Measurements from ENCODE around the gene PPEF1. TPM values are rescaled to one million over a fixed set of nuclear protein-coding genes. Genes with fewer than 3 reads are reported as not detected.

The PPEF1 gene
- total and polyA plus RNA-seq, 9 of the 15 experiments (the other 6 are each of a cell fraction or from before 2014, with no cell fraction given) = not detected

DNA sequence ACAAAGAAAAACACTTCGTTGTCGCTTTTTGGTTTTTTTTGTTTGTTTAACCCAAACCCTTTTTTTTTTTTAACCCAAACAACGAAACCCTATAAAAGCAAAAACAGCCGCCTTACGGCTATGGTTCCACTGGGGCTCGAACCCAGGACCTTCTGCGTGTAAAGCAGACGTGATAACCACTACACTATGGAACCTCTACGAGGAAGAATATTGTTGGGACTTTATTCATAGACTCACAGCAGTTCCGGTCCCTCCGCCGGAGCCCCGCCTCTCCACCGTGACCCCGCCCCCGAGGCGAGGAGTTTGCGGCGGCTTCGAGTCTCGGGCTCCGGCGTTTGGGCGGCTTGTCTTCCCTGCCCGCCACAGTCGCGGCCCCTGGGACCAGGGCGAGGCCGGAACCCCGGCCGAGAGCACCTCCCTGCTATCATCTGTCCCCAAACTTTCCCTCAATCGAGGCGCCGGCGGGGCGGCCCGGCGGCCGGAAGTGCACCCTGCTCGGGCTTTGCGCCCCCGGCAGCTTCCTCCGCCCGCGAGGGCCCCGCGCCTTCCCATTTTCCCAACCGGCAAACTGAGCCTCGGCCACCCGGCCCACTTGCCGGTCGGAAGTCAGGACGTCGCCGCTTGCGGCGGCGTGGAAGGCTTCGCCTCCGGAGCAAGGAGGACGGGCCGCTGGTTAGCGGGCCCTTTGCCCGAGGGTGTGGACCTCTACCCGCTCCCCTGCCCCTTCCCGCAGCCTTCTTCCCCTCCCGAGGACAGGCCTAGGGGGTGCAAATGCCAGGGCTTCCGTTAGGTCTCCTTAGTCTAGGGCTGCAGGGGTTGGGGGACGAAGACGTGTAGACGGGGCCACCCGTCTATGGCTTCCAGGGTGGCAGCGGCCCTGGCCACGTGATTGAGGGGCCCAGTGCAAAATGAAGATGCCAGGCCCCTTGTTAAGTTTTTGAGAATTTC lies 32.4 kb upstream of the PPEF1 start (continued):
- TF ChIP-seq MEIS2 (IDR thresholded peaks at IDR 0.05; ENCODE audit: partially characterized antibody) = no peak
- TF ChIP-seq PRPF4 (IDR thresholded peaks at IDR 0.05; ENCODE audit: insufficient read depth, low read depth, low read length, poor library complexity, severe bottlenecking) = no peak
- TF ChIP-seq CHD1 (IDR thresholded peaks at IDR 0.05; ENCODE audit: low read length) = no peak
- TF ChIP-seq, protein P1, sequence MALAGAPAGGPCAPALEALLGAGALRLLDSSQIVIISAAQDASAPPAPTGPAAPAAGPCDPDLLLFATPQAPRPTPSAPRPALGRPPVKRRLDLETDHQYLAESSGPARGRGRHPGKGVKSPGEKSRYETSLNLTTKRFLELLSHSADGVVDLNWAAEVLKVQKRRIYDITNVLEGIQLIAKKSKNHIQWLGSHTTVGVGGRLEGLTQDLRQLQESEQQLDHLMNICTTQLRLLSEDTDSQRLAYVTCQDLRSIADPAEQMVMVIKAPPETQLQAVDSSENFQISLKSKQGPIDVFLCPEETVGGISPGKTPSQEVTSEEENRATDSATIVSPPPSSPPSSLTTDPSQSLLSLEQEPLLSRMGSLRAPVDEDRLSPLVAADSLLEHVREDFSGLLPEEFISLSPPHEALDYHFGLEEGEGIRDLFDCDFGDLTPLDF (CRISPR knock-in tag; IDR thresholded peaks at IDR 0.05) = no peak
- no peak for TF ChIP-seq NELFE (IDR thresholded peaks at IDR 0.05; ENCODE audit: insufficient read depth, insufficient read length)
- TF ChIP-seq BHLHE40 (IDR thresholded peaks at IDR 0.05; ENCODE audit: low read length) = no peak
- TF ChIP-seq, protein P2, sequence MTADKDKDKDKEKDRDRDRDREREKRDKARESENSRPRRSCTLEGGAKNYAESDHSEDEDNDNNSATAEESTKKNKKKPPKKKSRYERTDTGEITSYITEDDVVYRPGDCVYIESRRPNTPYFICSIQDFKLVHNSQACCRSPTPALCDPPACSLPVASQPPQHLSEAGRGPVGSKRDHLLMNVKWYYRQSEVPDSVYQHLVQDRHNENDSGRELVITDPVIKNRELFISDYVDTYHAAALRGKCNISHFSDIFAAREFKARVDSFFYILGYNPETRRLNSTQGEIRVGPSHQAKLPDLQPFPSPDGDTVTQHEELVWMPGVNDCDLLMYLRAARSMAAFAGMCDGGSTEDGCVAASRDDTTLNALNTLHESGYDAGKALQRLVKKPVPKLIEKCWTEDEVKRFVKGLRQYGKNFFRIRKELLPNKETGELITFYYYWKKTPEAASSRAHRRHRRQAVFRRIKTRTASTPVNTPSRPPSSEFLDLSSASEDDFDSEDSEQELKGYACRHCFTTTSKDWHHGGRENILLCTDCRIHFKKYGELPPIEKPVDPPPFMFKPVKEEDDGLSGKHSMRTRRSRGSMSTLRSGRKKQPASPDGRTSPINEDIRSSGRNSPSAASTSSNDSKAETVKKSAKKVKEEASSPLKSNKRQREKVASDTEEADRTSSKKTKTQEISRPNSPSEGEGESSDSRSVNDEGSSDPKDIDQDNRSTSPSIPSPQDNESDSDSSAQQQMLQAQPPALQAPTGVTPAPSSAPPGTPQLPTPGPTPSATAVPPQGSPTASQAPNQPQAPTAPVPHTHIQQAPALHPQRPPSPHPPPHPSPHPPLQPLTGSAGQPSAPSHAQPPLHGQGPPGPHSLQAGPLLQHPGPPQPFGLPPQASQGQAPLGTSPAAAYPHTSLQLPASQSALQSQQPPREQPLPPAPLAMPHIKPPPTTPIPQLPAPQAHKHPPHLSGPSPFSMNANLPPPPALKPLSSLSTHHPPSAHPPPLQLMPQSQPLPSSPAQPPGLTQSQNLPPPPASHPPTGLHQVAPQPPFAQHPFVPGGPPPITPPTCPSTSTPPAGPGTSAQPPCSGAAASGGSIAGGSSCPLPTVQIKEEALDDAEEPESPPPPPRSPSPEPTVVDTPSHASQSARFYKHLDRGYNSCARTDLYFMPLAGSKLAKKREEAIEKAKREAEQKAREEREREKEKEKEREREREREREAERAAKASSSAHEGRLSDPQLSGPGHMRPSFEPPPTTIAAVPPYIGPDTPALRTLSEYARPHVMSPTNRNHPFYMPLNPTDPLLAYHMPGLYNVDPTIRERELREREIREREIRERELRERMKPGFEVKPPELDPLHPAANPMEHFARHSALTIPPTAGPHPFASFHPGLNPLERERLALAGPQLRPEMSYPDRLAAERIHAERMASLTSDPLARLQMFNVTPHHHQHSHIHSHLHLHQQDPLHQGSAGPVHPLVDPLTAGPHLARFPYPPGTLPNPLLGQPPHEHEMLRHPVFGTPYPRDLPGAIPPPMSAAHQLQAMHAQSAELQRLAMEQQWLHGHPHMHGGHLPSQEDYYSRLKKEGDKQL (CRISPR knock-in tag; IDR thresholded peaks at IDR 0.05; ENCODE audit: borderline replicate concordance) = no peak
- no peak for TF ChIP-seq TFAM (CRISPR knock-in tag; conservative IDR thresholded peaks at IDR 0.05)
- TF ChIP-seq, protein P3, sequence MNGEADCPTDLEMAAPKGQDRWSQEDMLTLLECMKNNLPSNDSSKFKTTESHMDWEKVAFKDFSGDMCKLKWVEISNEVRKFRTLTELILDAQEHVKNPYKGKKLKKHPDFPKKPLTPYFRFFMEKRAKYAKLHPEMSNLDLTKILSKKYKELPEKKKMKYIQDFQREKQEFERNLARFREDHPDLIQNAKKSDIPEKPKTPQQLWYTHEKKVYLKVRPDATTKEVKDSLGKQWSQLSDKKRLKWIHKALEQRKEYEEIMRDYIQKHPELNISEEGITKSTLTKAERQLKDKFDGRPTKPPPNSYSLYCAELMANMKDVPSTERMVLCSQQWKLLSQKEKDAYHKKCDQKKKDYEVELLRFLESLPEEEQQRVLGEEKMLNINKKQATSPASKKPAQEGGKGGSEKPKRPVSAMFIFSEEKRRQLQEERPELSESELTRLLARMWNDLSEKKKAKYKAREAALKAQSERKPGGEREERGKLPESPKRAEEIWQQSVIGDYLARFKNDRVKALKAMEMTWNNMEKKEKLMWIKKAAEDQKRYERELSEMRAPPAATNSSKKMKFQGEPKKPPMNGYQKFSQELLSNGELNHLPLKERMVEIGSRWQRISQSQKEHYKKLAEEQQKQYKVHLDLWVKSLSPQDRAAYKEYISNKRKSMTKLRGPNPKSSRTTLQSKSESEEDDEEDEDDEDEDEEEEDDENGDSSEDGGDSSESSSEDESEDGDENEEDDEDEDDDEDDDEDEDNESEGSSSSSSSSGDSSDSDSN (IDR thresholded peaks at IDR 0.05; ENCODE audit: borderline replicate concordance in 1 of 2, low read depth in 2 of 2, low read length in 2 of 2) = 0 out of 4 replicates have a peak, but pooled peaks of 1 of the 2 experiments have one; percentile 39
- TF ChIP-seq E2F4 (CRISPR knock-in tag; IDR thresholded peaks at IDR 0.05; ENCODE audit: low read depth) = no peak
- TF ChIP-seq KHSRP (IDR thresholded peaks at IDR 0.05) = no peak
- TF ChIP-seq GABPB2 (CRISPR knock-in tag; conservative IDR thresholded peaks at IDR 0.05) = no peak
